ENCODE results near the gene SLC26A2.
"Not testable (repeated sequence)": the region's sequence is repeated elsewhere in the genome, so short reads cannot be mapped to it uniquely, and the experiment has no call there.

The SLC26A2 gene

DNA sequence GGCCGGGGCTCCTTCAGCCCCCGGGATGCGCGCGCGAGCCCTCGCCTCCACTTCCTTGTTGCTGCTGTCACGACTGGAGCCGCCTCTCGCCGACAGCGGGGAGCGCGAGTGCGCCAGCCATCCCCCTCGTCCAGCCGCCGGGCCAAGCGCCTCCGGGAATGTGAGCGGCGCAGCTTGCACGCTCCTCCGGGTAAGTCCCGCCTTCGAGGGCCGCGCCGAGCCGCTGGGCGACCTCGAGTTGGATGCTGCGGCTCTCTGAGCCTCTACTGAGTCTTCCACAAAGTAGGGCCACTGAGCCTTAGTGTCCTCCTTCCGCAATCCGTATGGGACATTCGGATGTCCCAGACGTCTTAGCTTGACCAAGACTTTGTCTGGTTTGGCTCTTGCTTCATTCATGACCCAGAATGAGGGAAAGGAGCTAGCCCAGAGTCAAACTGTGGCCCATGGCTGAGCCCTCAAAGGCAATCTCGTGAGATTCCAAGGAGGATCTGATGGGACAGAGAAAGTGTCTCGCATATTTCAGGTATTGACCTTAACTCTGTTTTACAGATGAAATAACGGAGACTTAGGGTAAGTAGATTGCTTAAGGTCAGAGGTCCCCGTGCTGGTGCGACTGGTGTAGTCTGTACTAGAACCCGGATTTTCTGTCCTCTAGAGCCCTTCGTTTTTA, 40.6 kb downstream of the SLC26A2 start:
- peak; percentile 74 for DNase-seq (ENCODE audit: low read depth, low spot score)

DNA sequence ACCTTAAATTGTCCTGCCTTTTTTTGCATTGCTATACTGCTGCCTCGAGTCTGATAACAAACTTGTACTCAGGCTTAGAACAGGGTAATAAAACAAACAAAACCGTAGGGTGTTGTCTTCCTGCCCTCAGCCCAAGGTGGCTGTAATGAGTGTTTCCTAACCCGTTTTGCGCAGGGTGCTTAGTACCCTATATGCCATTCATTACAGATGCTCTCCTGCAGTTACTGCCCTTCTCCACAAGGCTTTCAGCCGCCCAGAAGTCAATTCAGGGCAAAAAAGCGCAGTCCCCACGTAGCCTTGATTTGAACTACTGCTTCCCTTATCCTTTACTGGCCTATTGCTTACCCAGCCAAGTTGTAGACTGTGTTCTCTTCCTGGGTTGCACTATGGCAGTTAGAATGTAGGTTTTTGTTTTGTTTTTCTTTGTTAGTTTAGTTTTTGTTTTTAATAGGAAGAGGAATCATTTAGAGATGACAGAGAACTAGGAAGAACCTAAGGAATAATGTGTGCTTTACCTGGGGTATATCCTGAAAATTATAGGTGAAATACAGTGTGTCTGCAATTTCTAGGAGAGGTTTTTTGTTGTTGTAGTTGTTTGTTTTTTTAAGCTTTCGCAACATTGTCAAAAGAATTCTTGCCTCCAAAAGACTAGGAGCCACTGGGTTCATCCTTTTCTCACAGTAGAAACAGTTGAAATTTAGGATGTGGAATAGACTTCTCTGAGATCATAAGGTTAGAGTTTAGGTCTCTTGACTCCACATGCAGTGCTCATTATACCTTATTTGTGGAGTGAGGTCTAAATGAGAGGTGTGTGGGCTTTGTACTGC, 41.3 kb downstream of the SLC26A2 start:
- DNase-seq (ENCODE audit: low read depth, low spot score): peak; percentile 69

DNA sequence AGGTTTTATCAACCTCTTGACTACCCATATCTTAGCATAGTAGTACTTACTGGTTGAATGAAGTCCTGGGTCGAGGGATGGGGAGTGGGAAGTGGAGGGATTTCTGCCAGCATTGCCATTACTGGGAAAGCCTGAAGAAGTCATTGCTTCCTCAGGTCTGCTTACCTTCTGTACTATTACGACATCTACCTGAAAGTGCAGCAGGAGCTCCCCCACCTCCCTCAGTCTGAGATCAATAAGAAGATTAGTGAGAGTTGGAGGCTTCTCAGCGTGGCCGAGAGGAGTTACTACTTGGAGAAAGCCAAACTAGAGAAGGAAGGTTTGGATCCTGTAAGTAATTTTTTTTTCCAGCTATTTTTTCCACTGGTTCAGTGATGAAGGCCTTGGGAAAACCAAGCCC, 45.8 kb downstream of the SLC26A2 start:
- no peak for DNase-seq (ENCODE audit: low read depth, low spot score)

DNA sequence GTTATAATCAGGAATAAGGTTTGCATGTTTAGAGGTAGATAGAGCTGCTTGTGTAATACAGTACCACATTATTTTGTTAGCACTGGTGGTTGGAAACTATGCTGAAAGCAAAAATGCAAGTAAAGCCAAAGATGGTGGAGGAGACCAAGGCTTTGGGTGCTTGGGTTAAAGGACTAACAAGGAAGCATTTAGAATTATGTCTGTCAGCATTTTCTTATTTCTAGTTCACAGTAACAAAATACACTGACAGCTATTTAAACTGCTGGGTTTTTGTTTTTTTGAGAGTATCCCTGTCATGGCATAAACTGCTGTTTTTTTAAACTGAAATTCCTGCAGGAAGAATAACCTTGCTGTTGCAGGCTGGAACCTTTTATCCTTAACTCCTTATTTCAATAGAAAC, 46.5 kb downstream of the SLC26A2 start:
- no peak for DNase-seq (ENCODE audit: low read depth, low spot score)

DNA sequence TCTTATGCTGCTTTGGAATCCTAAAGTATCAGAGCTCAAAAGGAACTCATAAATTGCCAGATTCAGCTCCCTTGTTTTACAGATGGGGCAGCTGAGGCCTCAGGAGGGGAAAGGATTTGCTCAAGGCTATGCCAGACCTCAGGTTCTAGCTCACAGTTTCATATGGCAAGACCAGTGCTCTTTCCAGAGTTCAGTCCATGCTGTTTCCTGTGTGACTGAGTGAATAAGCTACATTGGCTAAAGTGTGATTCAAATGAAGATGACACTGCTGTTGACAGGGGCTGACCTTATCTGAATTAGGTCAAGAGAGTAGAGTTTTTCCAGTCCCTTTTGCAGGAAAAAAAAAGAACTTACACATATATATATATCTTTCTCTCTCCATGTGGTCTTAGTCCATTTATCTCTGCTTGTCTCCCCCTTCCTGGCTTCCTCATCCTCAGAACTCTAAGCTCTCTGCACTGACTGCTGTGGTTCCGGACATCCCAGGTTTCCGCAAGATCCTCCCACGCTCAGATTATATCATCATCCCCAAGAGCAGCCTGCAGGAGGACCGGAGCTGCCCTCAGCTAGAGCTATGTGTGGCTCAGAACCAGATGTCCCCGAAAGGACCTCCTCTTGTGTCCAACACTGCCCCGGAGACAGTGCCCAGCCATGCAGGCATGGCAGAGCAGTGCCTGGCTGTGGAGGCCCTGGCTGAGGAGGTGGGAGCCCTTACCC, 49.3 kb downstream of the SLC26A2 start:
- DNase-seq (ENCODE audit: low read depth, low spot score): no peak

DNA sequence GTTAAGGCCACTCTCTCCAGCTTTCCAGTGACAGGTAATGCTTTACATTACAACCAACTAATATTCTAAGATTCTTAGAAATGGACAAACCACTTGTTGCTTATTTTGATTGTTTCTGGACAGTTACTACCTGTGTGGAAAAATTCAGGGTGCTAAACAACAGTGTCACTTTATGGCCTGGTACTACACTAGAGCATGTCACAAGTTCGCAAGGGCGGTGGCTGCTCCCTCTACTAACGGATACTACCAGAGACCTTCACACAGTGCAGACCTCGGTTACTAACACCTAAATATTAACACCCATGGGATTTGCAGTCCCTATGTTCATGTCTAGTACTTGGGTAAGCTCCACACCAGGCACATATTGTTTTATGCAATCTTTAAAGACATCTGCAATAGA, 53.4 kb downstream of the SLC26A2 start:
- DNase-seq (ENCODE audit: low read depth, low spot score): no peak

DNA sequence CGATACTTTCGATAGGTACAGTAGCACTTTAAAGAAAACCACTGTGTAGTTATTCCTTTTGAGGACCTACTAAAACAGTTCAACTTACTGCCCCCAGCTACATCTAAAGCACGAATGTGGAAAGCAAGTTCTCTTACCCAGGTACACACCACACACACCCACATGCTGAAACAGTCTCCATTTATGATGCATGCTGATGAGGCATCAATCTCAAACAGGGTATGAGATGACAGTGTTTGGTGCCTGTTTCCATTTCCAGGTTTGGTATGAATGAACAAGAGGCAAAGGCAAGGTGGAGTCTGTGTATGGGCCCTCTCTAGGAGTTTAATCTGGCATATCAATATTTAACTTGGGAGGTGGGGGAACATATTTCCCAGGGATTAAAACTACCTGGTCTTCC, 53.9 kb downstream of the SLC26A2 start:
- no peak for DNase-seq (ENCODE audit: low read depth, low spot score)

DNA sequence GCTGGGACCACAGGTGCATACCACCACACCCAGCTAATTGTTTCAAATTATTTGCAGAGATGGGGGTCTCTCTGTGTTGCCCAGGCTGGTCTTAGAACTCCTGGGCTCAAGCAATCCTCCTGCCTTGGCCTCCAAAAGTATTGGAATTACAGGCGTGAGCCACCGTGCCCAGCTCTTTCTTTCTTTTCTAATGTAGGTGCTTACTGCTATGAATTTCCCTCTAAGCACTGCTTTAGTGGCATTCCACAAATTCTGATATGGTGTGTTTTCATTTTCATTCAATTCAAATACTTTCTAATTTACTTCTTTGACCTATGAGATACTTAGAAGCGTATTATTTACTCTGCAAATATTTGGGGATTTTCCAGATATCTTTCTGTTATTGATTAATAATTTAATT, 54.9 kb downstream of the SLC26A2 start:
- DNase-seq (ENCODE audit: low read depth, low spot score): no peak

DNA sequence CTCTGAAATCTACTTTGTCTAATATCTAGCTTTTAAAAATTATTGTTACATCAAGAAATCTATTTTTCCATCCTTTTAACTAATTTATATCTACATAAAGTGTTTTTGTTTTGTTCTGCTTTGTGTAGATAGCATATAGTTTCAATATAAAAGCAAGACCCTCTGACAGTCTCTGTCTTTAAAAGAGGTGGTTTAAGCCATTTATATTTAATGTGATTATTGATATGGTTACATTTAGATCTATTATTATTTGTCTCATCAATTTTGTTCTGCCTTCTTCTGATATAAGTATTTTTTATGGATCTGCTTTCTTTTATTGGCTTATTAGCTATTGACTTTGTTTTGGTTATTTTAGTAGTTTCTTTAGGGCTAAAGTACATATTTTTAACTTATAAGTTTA, 56.0 kb downstream of the SLC26A2 start:
- DNase-seq (ENCODE audit: low read depth, low spot score): no peak

DNA sequence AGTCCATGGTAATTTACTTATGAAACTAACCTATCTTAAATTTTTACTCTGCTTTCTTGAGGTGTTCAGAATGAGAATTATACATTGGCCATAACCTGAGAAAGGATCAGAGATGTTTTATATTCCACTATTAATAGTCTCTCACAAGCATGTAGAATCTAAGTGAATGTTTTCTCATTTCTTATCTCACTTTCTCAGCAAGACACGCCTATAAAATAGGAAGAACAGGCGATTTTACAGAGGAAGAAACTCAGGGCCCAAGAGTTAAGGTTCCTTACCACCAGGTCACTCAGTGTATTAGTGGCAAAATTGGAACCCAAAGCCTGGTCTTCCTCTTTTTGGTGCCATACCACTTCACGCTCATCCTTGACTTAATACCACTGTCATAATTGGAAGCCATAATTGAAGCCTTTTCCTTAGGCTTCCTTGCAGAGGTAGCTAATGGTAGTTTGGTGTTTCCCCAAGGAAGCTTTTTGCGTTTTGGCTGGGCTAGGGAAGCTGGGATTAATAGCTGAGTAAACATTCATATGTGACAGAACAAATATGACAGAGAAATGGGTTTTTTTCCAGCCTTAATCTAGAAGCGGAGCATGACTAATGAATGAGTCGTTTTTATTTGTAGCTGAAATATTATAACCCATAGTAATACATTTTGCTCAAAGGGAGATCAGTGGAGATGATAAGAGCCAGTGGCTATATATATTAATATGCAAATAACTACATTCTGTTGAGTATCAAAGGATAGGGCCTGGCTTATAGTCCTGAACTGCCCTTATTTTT, 56.9 kb downstream of the SLC26A2 start:
- DNase-seq (ENCODE audit: low read depth, low spot score): no peak

DNA sequence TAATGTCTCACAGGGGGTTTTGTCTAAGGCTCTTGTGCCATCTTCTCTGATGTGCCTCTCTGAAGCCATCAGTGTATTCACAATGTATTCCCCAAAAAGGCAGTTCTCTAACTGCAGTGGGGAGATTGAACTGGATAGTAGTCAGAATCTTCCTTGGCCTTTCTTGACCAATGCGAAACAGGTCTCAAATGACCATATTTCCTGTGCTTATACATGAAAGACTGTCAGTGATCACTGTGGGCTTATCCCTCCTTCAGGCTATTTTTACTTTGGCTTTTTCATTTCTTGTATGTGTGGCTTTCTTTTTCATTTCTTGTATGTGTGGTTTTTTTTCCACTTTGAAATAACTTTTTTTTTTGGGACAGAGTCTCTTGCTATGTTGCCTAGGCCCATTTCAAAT, 59.7 kb downstream of the SLC26A2 start:
- no peak for DNase-seq (ENCODE audit: low read depth, low spot score)

DNA sequence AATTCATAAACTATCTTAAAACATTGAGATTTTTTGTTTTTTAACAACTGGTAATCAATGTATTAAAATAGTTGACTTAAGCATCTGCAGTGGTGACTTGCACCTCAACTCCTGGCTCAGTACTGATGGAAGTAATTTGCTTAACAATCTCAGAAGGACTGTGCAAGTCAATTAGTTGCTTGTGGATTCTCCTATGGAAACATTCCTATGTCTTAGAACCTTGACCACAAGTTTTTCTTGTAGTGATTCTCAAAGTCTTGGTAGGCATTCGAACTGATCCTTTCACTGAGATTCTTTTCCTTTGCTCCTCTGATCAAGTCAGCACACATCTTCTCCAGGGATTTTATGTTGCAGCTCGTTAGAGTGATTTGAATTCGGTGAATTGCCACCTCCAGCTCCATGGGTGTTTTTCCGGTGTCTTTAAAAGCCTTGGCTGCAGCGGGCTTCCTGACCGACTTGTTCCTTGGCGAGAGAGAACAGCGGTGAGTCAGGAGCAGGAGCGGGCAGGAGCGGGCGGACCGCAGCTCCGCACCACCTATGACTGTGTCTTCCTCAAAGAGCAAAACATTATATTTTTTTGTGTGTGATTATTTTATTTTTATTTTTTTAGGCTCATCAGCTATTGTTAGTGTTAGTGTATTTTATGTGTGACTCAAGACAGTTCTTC, 61.1 kb downstream of the SLC26A2 start:
- no peak for DNase-seq (ENCODE audit: low read depth, low spot score)

DNA sequence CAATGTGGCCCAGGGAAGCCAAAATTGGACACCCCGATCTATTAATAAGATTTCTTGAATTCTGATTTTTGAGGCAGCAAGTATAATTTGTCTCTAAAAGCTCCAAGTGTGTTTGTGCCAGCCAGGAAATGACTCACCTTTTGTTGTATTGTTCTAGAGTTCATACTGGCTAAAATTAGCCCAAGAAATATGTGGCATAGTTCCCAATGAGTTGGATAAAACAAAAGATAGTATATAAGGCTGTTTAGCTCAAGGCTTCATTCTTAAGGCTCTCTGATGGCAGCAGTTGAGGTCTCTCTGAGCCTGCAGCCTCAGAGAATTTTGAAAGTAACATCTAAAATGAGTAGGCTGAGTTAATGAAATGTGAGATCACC, 61.6 kb downstream of the SLC26A2 start:
- DNase-seq (ENCODE audit: low read depth, low spot score): no peak

DNA sequence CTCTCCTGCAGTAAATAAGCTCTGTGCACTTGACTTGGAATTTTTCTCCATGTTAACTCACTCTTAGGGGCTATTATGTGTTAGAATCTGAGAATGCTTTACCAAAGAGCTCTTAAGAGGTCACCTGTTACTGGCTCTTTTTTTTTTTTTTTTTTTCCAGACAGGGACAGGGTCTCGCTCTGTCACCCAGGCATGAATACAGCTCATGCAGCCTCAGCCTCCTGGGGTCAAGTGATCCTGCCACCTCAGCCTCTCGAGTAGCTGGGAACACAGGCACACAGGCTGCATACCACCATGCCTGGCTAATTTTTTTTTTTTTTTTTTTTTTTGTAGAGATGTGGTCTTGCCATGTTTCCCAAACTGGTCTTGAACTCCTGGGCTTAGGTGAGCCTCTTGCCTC, 62.1 kb downstream of the SLC26A2 start:
- DNase-seq (ENCODE audit: low read depth, low spot score): no peak

DNA sequence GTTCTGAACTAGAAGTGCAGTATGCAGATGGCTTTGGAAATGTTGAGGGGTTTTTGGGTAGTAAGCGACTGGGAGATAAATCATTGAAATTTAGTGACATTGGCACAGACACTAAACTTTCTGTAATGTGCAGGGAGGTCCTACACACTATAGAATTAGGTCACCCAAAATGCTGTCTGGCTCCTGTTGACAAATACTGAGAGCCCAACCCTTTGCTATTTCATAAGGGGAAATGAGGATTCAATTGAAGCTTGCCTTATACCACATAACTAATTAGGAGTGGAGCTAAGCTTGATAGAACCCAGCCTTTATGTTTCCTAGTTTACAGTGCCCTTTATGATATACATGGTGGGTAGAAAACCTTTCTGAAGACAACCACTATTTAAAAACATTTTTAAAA, 62.6 kb downstream of the SLC26A2 start:
- no peak for DNase-seq (ENCODE audit: low read depth, low spot score)

DNA sequence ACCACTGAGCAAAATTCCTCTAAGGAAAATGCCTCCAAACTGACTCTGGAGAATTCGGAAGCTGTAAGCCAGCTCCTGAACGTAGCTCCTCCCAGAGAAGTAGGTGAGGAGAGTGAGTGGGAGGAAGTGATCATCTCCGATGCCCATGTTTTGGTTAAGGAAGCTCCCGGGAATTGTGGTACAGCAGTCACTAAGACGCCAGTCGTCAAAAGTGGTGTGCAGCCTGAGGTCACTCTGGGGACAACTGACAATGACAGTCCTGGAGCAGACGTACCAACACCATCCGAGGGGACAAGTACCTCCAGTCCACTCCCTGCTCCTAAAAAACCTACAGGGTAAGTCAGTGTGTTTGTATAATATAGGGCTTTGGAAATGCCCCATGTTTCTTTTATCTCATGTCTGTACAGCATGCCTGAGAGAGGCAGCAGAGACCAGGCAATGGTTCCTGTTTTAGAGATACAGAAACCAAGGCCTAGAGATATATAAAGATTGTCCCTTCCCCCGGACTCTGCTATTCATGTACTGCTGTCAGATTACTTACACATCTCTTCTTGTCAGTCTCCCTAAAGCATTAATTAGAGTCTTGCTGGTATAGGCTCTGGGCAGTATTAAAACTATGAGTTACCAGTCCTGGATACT, 63.9 kb downstream of the SLC26A2 start:
- DNase-seq (ENCODE audit: low read depth, low spot score): no peak

DNA sequence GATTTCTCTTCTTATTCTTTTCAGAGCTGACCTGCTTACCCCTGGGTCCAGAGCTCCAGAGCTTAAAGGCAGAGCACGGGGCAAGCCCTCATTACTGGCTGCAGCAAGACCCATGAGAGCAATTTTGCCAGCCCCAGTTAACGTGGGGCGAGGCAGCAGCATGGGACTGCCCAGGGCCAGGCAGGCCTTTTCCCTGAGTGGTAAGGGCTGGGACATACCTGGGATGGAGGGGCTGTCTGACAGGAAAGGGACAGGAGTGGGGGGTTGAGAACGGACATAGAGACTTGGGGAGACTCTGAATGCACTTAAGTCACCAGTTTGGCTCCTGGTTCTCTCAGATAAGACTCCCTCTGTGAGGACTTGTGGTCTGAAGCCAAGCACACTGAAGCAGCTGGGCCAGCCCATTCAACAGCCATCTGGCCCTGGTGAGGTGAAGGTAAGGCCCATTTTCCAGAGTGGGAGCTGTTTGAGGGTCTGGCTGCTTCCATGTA, 66.2 kb downstream of the SLC26A2 start:
- no peak for DNase-seq (ENCODE audit: low read depth, low spot score)

DNA sequence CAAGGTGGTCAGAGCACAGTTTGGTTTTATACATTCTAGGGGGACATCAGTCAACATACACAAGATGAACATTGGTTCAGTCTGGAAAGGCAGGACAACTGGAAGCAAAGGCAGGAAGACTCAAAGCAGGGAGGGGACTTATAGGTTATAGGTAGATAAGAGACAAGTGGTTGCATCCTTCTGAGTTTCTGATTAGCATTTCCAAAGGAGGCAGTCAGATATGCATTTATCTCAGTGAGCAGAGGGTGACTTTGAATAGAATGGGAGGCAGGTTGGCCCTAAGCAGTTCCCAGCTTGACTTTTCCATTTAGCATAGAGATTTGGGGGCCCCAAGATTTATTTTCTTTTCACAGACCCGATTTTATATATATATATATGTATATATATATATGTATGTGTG, 67.5 kb downstream of the SLC26A2 start:
- not testable (repeated sequence) for DNase-seq (ENCODE audit: low read depth, low spot score)

DNA sequence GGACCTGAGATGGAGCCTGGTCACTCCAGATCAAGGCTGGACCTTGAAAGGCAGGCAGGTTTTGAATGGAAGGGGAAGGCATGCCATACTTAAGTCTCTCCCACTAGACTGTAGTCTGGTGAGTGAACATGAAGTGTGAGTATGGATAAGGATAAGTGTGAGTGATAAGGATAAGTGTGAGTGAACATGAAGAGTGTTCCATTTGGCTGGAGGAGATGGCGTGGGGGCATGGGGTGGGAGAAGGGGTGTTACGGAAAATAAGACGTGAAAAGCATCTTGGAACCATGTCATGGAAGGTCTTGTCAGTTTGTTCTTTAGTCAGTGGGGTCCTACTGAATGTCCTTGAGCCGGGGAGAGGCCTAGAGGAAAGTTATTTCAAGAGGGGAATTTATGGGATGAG, 72.8 kb downstream of the SLC26A2 start:
- DNase-seq (ENCODE audit: low read depth, low spot score): no peak

DNA sequence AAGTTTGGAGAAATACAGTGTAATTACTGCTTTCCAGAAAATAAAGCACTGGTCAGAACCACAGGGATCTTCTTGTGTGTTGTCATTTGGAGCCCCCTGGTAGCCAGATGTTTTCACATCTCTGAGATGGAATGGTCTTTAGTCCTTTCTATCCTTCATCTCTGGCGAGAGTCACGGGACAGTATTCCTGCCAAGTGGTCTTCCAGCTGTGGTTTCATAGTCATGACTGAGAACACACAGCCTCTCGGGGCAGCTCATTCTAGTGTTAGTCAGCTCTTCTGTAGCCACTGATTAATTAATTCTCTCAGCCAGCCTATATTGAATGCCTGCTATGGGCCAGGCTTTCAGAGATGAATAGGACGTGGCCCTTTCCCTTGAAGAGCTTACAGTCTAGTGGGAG, 74.1 kb downstream of the SLC26A2 start:
- no peak for DNase-seq (ENCODE audit: low read depth, low spot score)

Measured in ELF-1 (cell line).